CD4-positive, alpha-beta memory T cell (primary cell): Measurements from ENCODE around the gene SANBR. TPM values are rescaled to one million over a fixed set of nuclear protein-coding genes. Genes with fewer than 3 reads are reported as not detected.
"Not testable (repeated sequence)": the region's sequence is repeated elsewhere in the genome, so short reads cannot be mapped to it uniquely, and the experiment has no call there.

Source experiments
- CTCF ChIA-PET: fragments of 350-600 bp; sonication (Branson Sonifier 250); formaldehyde crosslinking; loops from one replicate; lab custom pipeline; 2021; ENCODE audit warnings: inconsistent platforms; ENCODE audit not compliant: partially characterized antibody; lab: Charles Lee
- POLR2A ChIA-PET: fragments of 350-600 bp; sonication (Branson Sonifier 250); formaldehyde crosslinking; loops from one replicate; lab custom pipeline; 2021; ENCODE audit not compliant: partially characterized antibody; lab: Charles Lee
- DNase-seq, 5 donors: peaks; one replicate each; pipeline versions ENCODE4 v3.0.0 to v3.0.0-alpha.2; 2020 to 2022; ENCODE audit warnings: mixed read lengths in 1 of 5
- H3K27ac ChIP-seq: one replicate; pipeline ENCODE4 v1.7.0; 2013; ENCODE audit warnings: low read depth, low read length
- H3K27me3 ChIP-seq: 2 replicates; pipeline ENCODE4 v1.7.0; 2013; ENCODE audit warnings: mild to moderate bottlenecking, low read length, moderate library complexity; ENCODE audit not compliant: insufficient read depth
- H3K36me3 ChIP-seq: 2 replicates; pipeline ENCODE4 v1.7.0; 2013; ENCODE audit warnings: mild to moderate bottlenecking, low read length, moderate library complexity; ENCODE audit not compliant: insufficient read depth
- H3K4me1 ChIP-seq: 2 replicates; pipeline ENCODE4 v1.7.0; 2013; ENCODE audit warnings: mild to moderate bottlenecking, low read length, moderate library complexity; ENCODE audit not compliant: insufficient read depth
- H3K4me3 ChIP-seq, 2 donors: one replicate each; pipeline ENCODE4 v1.7.0; 2013; ENCODE audit warnings: low read length in 2 of 2, mild to moderate bottlenecking in 1 of 2
- H3K9me3 ChIP-seq, 2 donors: one replicate each; pipeline ENCODE4 v1.7.0; 2013; ENCODE audit warnings: low read length in 2 of 2, control low read depth in 1 of 2; ENCODE audit not compliant: control insufficient read depth in 1 of 2
- H3K27ac Mint-ChIP-seq, 7 donors: one replicate each; pipeline ENCODE4 v1.8.0; 2020 to 2021; ENCODE audit warnings: mixed read lengths in 7 of 7, mild to moderate bottlenecking in 6 of 7, inconsistent platforms in 3 of 7, moderate library complexity in 3 of 7
- H3K27me3 Mint-ChIP-seq, 2 donors: one replicate each; pipeline ENCODE4 v1.8.0; 2020 to 2021; ENCODE audit warnings: mixed read lengths in 2 of 2
- H3K36me3 Mint-ChIP-seq, 2 donors: one replicate each; pipeline ENCODE4 v1.8.0; 2020 to 2021; ENCODE audit warnings: mixed read lengths in 2 of 2, inconsistent platforms in 1 of 2, mild to moderate bottlenecking in 1 of 2
- H3K4me1 Mint-ChIP-seq, 4 donors: one replicate each; pipeline ENCODE4 v1.8.0; 2020 to 2021; ENCODE audit warnings: mixed read lengths in 4 of 4, mild to moderate bottlenecking in 1 of 4
- H3K4me3 Mint-ChIP-seq, 8 donors: one replicate each; pipeline ENCODE4 v1.8.0; 2020 to 2021; ENCODE audit warnings: mixed read lengths in 8 of 8, mild to moderate bottlenecking in 7 of 8, moderate library complexity in 6 of 8, inconsistent platforms in 3 of 8
- H3K9me3 Mint-ChIP-seq, 8 donors: one replicate each; pipeline ENCODE4 v1.8.0; 2020 to 2021; ENCODE audit warnings: mixed read lengths in 8 of 8, mild to moderate bottlenecking in 5 of 8, inconsistent platforms in 3 of 8, moderate library complexity in 1 of 8
- intact Hi-C: fragments of 100-400 bp; cut with micrococcal nuclease; formaldehyde crosslinking; loops from one replicate; pipeline ENCODE4 v1.15.1; 2023
- polyA plus RNA-seq, 2 donors: library from polyadenylated mRNA; unstranded; fragments of 300-500 nt; fragmentation: Illumina TruSeq; gene quantifications; one replicate each; pipeline ENCODE4 v1.2.3, GENCODE V29; 2021
- total RNA-seq, 2 experiments: library from RNA; stranded (reverse); gene quantifications; one replicate each; pipeline ENCODE4 v1.2.3, GENCODE V29; 2021

Gene SANBR
- total and polyA plus RNA-seq, 4 experiments from 2014 or later = 1.0 to 6.0 (median 3.9) TPM

- intact Hi-C loops = loop anchor here (10.0 kb wide), 1 partner anchor 126 kb away; no protein-coding TSS in a partner anchor
- H3K9me3 Mint-ChIP-seq = no peaks in the 10 kb centered on the region
- ChIA-PET POLR2A (interaction anchor here (0.9 to 2.6 kb wide), 11 partner anchors 15 to 452 kb away, joined by 3 to 32 read pairs (median 6); partner anchors contain the start of genes PAPOLG, REL, SANBR and USP34), CTCF (interaction anchor here (1.4 kb wide), 1 partner anchor 262 kb away, joined by 5 read pairs; the partner anchor contains the start of gene PAPOLG)
- no peaks in the 10 kb centered on the region for H3K27me3 Mint-ChIP-seq
- peak overlapping the region; percentile 98 to 100 (median 99) for H3K4me3 Mint-ChIP-seq
- Histone ChIP-seq H3K27me3 (no peaks in the 10 kb centered on the region), H3K9me3 (no peaks in the 10 kb centered on the region), H3K4me3 (peak overlapping the region; percentile 91 to 99), H3K27ac (peak overlapping the region; percentile 80), H3K4me1 (peaks cover 25% of the 10 kb centered on the region), H3K36me3 (no peaks in the 10 kb centered on the region)
- H3K27ac Mint-ChIP-seq = peak overlapping the region; percentile 92 to 98 (median 97)
- peaks cover 18 to 60% (median 42%) of the 10 kb centered on the region in 4 donors for H3K4me1 Mint-ChIP-seq
- H3K36me3 Mint-ChIP-seq = peaks cover 17 to 34% of the 10 kb centered on the region in 2 donors
- DNase-seq = no peak
Measured at GRCh38 chr2:61018318-61018755, 47.3 kb upstream of the SANBR start.

- intact Hi-C loops = loop anchor here (10.0 kb wide), 1 partner anchor 126 kb away; no protein-coding TSS in a partner anchor
- no peaks in the 10 kb centered on the region for H3K9me3 Mint-ChIP-seq
- H3K4me1 Mint-ChIP-seq = peaks cover 20 to 64% (median 43%) of the 10 kb centered on the region in 4 donors
- ChIA-PET CTCF (no interaction called here), POLR2A (no interaction called here)
- DNase-seq = no peak
- Histone ChIP-seq H3K4me3 (peak overlapping the region; percentile 91 to 99), H3K36me3 (no peaks in the 10 kb centered on the region), H3K4me1 (peaks cover 27% of the 10 kb centered on the region), H3K9me3 (no peaks in the 10 kb centered on the region), H3K27me3 (no peaks in the 10 kb centered on the region), H3K27ac (peak overlapping the region; percentile 80)
- peak overlapping the region; percentile 92 to 98 (median 97) for H3K27ac Mint-ChIP-seq
- H3K4me3 Mint-ChIP-seq = peak overlapping the region; percentile 98 to 100 (median 99)
- H3K27me3 Mint-ChIP-seq = no peaks in the 10 kb centered on the region
- peaks cover 22 to 34% of the 10 kb centered on the region in 2 donors for H3K36me3 Mint-ChIP-seq
Measured at GRCh38 chr2:61018798-61019197, 46.9 kb upstream of the SANBR start.

DNA sequence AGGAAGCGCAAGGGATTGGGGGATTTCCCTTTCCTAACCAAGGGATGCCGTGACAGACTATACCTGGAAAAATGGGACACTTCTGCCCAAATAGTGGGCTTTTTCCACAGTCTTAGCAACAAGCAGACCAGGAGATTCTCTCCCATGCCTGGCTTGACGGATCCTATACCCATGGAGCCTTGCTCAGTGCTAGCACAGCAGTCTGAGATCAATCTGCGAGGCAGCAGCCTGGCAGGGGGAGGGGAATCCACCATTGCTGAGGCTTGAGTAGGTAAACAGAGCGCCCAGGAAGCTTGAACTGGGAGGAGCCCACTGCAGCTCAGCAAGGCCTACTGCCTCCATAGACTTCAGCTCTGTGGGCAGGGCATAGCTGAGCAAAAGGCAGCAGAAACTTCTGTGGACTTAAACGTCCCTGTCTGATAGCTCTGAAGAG lies 44.4 kb upstream of the SANBR start:
- H3K4me1 Mint-ChIP-seq = peaks cover 28 to 68% (median 48%) of the 10 kb centered on the region in 4 donors
- H3K27ac Mint-ChIP-seq = no peak overlapping the region
- intact Hi-C loops = no loop called here
- Histone ChIP-seq H3K36me3 (no peaks in the 10 kb centered on the region), H3K27ac (no peak overlapping the region), H3K4me3 (no peak overlapping the region), H3K4me1 (peaks cover 29% of the 10 kb centered on the region), H3K9me3 (no peaks in the 10 kb centered on the region), H3K27me3 (no peaks in the 10 kb centered on the region)
- H3K27me3 Mint-ChIP-seq = no peaks in the 10 kb centered on the region
- POLR2A ChIA-PET = no interaction called here
- H3K4me3 Mint-ChIP-seq = no peak overlapping the region
- DNase-seq = no peak
- H3K9me3 Mint-ChIP-seq = peaks cover 0 to 2% (median 0%) of the 10 kb centered on the region in 8 donors
- CTCF ChIA-PET = no interaction called here
- peaks cover 28 to 39% of the 10 kb centered on the region in 2 donors for H3K36me3 Mint-ChIP-seq

GRCh38 chr2:61023670-61024069 lies 42.0 kb upstream of the SANBR start:
- Mint-ChIP-seq H3K36me3 (peaks cover 31 to 40% of the 10 kb centered on the region in 2 donors), H3K27ac (peak overlapping the region in 2 of 7 donors; percentile 17 to 47), H3K9me3 (peaks cover 0 to 2% (median 0%) of the 10 kb centered on the region in 8 donors), H3K4me3 (peak overlapping the region in 1 of 8 donors; percentile 7), H3K4me1 (peaks cover 30 to 63% (median 46%) of the 10 kb centered on the region in 4 donors), H3K27me3 (no peaks in the 10 kb centered on the region)
- intact Hi-C loops = no loop called here
- Histone ChIP-seq H3K27me3 (no peaks in the 10 kb centered on the region), H3K4me1 (peaks cover 21% of the 10 kb centered on the region), H3K9me3 (no peaks in the 10 kb centered on the region), H3K4me3 (no peak overlapping the region), H3K27ac (no peak overlapping the region), H3K36me3 (no peaks in the 10 kb centered on the region)
- ChIA-PET CTCF (interaction anchor here (0.7 kb wide), 1 partner anchor 117 kb away, joined by 5 read pairs; no protein-coding TSS in a partner anchor), POLR2A (no interaction called here)
- no peak for DNase-seq

- peaks cover 38% of the 10 kb centered on the region in 2 donors for H3K36me3 Mint-ChIP-seq
- ChIA-PET POLR2A (no interaction called here), CTCF (interaction anchor here (1.1 kb wide), 1 partner anchor 322 kb away, joined by 3 read pairs; no protein-coding TSS in a partner anchor)
- intact Hi-C loops = no loop called here
- Histone ChIP-seq H3K4me3 (no peak overlapping the region), H3K27ac (no peak overlapping the region), H3K4me1 (peaks cover 4% of the 10 kb centered on the region), H3K27me3 (no peaks in the 10 kb centered on the region), H3K9me3 (no peaks in the 10 kb centered on the region), H3K36me3 (peaks cover 19% of the 10 kb centered on the region)
- peaks cover 16 to 22% (median 17%) of the 10 kb centered on the region in 4 donors for H3K4me1 Mint-ChIP-seq
- peaks cover 0 to 3% (median 0%) of the 10 kb centered on the region in 8 donors for H3K9me3 Mint-ChIP-seq
- DNase-seq = no peak
- no peak overlapping the region for H3K4me3 Mint-ChIP-seq
- no peaks in the 10 kb centered on the region for H3K27me3 Mint-ChIP-seq
- no peak overlapping the region for H3K27ac Mint-ChIP-seq
Measured at GRCh38 chr2:61029533-61029932, 36.1 kb upstream of the SANBR start.

GRCh38 chr2:61034592-61034991 lies 31.1 kb upstream of the SANBR start:
- H3K4me3 ChIP-seq, DNase-seq, H3K4me1 ChIP-seq, POLR2A ChIA-PET, intact Hi-C loops, H3K9me3 ChIP-seq, H3K27ac Mint-ChIP-seq, H3K27me3 ChIP-seq, CTCF ChIA-PET, H3K27ac ChIP-seq, H3K4me3 Mint-ChIP-seq, H3K27me3 Mint-ChIP-seq: not testable (repeated sequence)
- Mint-ChIP-seq H3K9me3 (peaks cover 0 to 12% (median 0%) of the 10 kb centered on the region in 8 donors), H3K4me1 (peaks cover 7 to 12% (median 10%) of the 10 kb centered on the region in 4 donors), H3K36me3 (peaks cover 38 to 44% of the 10 kb centered on the region in 2 donors)
- H3K36me3 ChIP-seq = peaks cover 19% of the 10 kb centered on the region

DNA sequence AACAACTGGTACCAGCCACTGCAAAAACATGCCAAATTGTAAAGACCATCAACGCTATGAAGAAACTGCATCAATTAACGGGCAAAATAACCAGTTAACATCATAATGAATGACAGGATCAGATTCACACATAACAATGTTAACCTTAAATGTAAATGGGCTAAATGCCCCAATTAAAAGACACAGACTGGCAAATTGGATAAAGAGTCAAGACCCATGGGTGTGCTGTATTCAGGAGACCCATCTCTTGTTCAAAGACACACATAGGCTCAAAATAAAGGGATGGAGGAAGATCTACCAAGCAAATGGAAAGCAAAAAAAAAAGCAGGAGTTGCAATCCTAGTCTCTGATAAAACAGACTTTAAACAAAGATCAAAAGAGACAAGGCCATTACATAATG lies 29.0 kb upstream of the SANBR start:
- H3K27me3 ChIP-seq, intact Hi-C loops, H3K27ac ChIP-seq, DNase-seq, CTCF ChIA-PET, H3K4me3 Mint-ChIP-seq, H3K27ac Mint-ChIP-seq, POLR2A ChIA-PET, H3K9me3 ChIP-seq, H3K4me1 ChIP-seq, H3K27me3 Mint-ChIP-seq, H3K4me3 ChIP-seq: not testable (repeated sequence)
- H3K9me3 Mint-ChIP-seq = peaks cover 0 to 12% (median 0%) of the 10 kb centered on the region in 8 donors
- peaks cover 15% of the 10 kb centered on the region for H3K36me3 ChIP-seq
- H3K36me3 Mint-ChIP-seq = peaks cover 30 to 41% of the 10 kb centered on the region in 2 donors
- H3K4me1 Mint-ChIP-seq = peaks cover 16 to 33% (median 24%) of the 10 kb centered on the region in 4 donors
